Liver (tissue), 9 donors: ENCODE data around the gene TSKU. TPM values are rescaled to one million over a fixed set of nuclear protein-coding genes. Genes with fewer than 3 reads are reported as not detected.

ENCODE experiments used
- DNase-seq: peaks from one replicate; pipeline ENCODE4 v3.0.0-alpha.2; 2017; ENCODE audit warnings: low spot score
- H3K27ac ChIP-seq, 2 donors: one replicate each; pipeline ENCODE4 v1.7.0; 2013; ENCODE audit warnings: inconsistent platforms in 2 of 2, low read length in 2 of 2, control low read depth in 1 of 2, low read depth in 1 of 2, mild to moderate bottlenecking in 1 of 2
- H3K27me3 ChIP-seq, 4 donors: one replicate each; pipeline versions ENCODE4 v1.6.1 to v1.7.0; 2013; ENCODE audit warnings: low read length in 3 of 4, inconsistent platforms in 1 of 4, mild to moderate bottlenecking in 1 of 4, moderate library complexity in 1 of 4; ENCODE audit not compliant: control insufficient read depth in 4 of 4, insufficient read depth in 4 of 4
- H3K36me3 ChIP-seq, 4 donors: one replicate each; pipeline versions ENCODE4 v1.6.1 to v1.7.0; 2013; ENCODE audit warnings: low read length in 3 of 4, mild to moderate bottlenecking in 3 of 4, low read depth in 1 of 4, moderate library complexity in 1 of 4; ENCODE audit not compliant: control insufficient read depth in 4 of 4, insufficient read depth in 3 of 4
- H3K4me1 ChIP-seq, 4 donors: one replicate each; pipeline versions ENCODE4 v1.6.1 to v1.7.0; 2013; ENCODE audit warnings: low read length in 3 of 4, mild to moderate bottlenecking in 3 of 4, moderate library complexity in 1 of 4; ENCODE audit not compliant: control insufficient read depth in 4 of 4, insufficient read depth in 4 of 4
- H3K4me3 ChIP-seq, 3 donors: one replicate each; pipeline versions ENCODE4 v1.6.1 to v1.7.0; 2013; ENCODE audit warnings: low read length in 3 of 3, control low read depth in 1 of 3, low read depth in 1 of 3, mild to moderate bottlenecking in 1 of 3
- H3K9ac ChIP-seq, 2 donors: one replicate each; pipeline ENCODE4 v1.7.0; 2013; ENCODE audit warnings: low read length in 2 of 2, mild to moderate bottlenecking in 2 of 2, moderate library complexity in 2 of 2, control low read depth in 1 of 2, low read depth in 1 of 2
- H3K9me3 ChIP-seq, 4 donors: one replicate each; pipeline versions ENCODE4 v1.6.1 to v1.7.0; 2013; ENCODE audit warnings: low read length in 3 of 4; ENCODE audit not compliant: control insufficient read depth in 4 of 4
- ATF3 ChIP-seq: IDR thresholded peaks from 2 replicates; pipeline ENCODE4 v1.6.1; 2016; ENCODE audit warnings: antibody characterized with exemption
- CTCF ChIP-seq: fragments of 150-350 bp; IDR thresholded peaks from 2 replicates; pipeline ENCODE4 v1.5.1; 2017; ENCODE audit warnings: improper control_type of control experiment, low read depth, low read length; ENCODE audit not compliant: missing input control
- EGR1 ChIP-seq, 2 donors: IDR thresholded peaks; 2 replicates each; pipeline ENCODE4 v1.6.1; 2016 to 2018; ENCODE audit warnings: antibody characterized with exemption in 2 of 2, low read depth in 2 of 2
- FOXA1 ChIP-seq: IDR thresholded peaks from 2 replicates; pipeline ENCODE4 v1.6.1; 2016; ENCODE audit warnings: antibody characterized with exemption
- FOXA2 ChIP-seq: IDR thresholded peaks from 2 replicates; pipeline ENCODE4 v1.6.1; 2016; ENCODE audit warnings: antibody characterized with exemption
- GABPA ChIP-seq, 2 donors: IDR thresholded peaks in 1 of 2; conservative IDR thresholded peaks in 1 of 2; 2 replicates each; pipeline ENCODE4 v1.6.1; 2016; ENCODE audit warnings: antibody characterized with exemption in 2 of 2, mild to moderate bottlenecking in 1 of 2, moderate library complexity in 1 of 2
- HNF4A ChIP-seq, 2 donors: conservative IDR thresholded peaks; 2 replicates each; pipeline ENCODE4 v1.6.1; 2016; ENCODE audit warnings: antibody characterized with exemption in 2 of 2, mild to moderate bottlenecking in 2 of 2
- HNF4G ChIP-seq: IDR thresholded peaks from 2 replicates; pipeline ENCODE4 v1.6.1; 2016; ENCODE audit warnings: antibody characterized with exemption
- JUND ChIP-seq, 2 donors: IDR thresholded peaks; 2 replicates each; pipeline ENCODE4 v1.6.1; 2016; ENCODE audit warnings: antibody characterized with exemption in 2 of 2
- NR2F2 ChIP-seq: IDR thresholded peaks from 2 replicates; pipeline ENCODE4 v1.6.1; 2016; ENCODE audit warnings: antibody characterized with exemption
- RAD21 ChIP-seq, 2 donors: IDR thresholded peaks; 2 replicates each; pipeline ENCODE4 v1.6.1; 2016; ENCODE audit warnings: antibody characterized with exemption in 2 of 2, mild to moderate bottlenecking in 2 of 2
- RXRA ChIP-seq, 2 donors: IDR thresholded peaks; 2 replicates each; pipeline ENCODE4 v1.6.1; 2017 to 2018; ENCODE audit warnings: antibody characterized with exemption in 2 of 2, mild to moderate bottlenecking in 1 of 2
- SP1 ChIP-seq: IDR thresholded peaks from 2 replicates; pipeline ENCODE4 v1.6.1; 2018; ENCODE audit warnings: antibody characterized with exemption, mild to moderate bottlenecking
- TAF1 ChIP-seq: conservative IDR thresholded peaks from 2 replicates; pipeline ENCODE4 v1.6.1; 2016; ENCODE audit warnings: antibody characterized with exemption, mild to moderate bottlenecking
- YY1 ChIP-seq: IDR thresholded peaks from 2 replicates; pipeline ENCODE4 v1.6.1; 2016; ENCODE audit warnings: antibody characterized with exemption, mild to moderate bottlenecking
- ZBTB33 ChIP-seq: IDR thresholded peaks from 2 replicates; pipeline ENCODE4 v1.6.1; 2016; ENCODE audit warnings: antibody characterized with exemption
- WGBS: extraction: QIAGEN DNeasy Blood & Tissue Kit; methylation state at CpG from one replicate; pipeline ENCODE4 v1.1.7; 2013; 5-methylcytosine and 5-hydroxymethylcytosine counted together
- polyA plus RNA-seq, 2 donors: library from polyadenylated mRNA; stranded (reverse) in 1 of 2; unstranded in 1 of 2; fragments of 200-250 nt in 1 of 2; fragments of >200 nt in 1 of 2; fragmentation: Nextera tagmentation in 1 of 2; extraction: Ambion mirVana in 1 of 2; gene quantifications; one replicate each; pipeline versions ENCODE4 v1.2.1 to v1.2.3, GENCODE V29; 2013 to 2015
- total RNA-seq, 2 donors: library from RNA; depleted of rRNA; stranded (reverse); fragments of >200 nt; gene quantifications; one replicate each; pipeline ENCODE4 v1.2.3, GENCODE V29; 2014
- TF ChIP-seq, protein P1 (sequence below): IDR thresholded peaks from 2 replicates; pipeline ENCODE4 v1.6.1; 2016; ENCODE audit warnings: antibody characterized with exemption
- TF ChIP-seq, protein P2 (sequence below): IDR thresholded peaks from 2 replicates; pipeline ENCODE4 v1.6.1; 2016; ENCODE audit warnings: antibody characterized with exemption, mild to moderate bottlenecking
- donor health status: healthy.
- donor health status: healthy.
- donor health status: healthy.
- donor health status: healthy.
- donor health status: healthy.

Gene TSKU
- total and polyA plus RNA-seq, 4 donors = 3.3 to 492 (median 46.0) TPM

DNA sequence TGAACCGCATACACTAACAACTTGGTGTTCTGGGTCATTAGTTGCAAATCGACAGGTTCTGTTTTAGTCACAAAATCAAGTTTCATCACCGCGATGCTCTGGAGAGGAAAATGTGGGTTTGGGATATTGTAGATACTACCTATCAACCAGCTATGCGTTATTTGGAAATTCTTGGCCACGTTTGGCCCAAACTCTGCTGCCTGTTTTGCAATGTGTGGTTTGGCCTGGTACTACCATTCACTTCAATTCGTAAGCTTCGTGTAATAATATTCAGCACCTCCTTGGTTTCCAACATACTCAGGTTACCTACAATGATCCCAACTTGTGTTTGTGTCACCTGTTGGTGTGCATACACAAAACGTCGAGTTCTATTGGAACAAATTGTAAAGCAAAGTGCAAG lies 61.4 kb downstream of the TSKU start:
- WGBS = 44% methylated on average over 10 of the region's 10 CpGs
- no peak for DNase-seq

DNA sequence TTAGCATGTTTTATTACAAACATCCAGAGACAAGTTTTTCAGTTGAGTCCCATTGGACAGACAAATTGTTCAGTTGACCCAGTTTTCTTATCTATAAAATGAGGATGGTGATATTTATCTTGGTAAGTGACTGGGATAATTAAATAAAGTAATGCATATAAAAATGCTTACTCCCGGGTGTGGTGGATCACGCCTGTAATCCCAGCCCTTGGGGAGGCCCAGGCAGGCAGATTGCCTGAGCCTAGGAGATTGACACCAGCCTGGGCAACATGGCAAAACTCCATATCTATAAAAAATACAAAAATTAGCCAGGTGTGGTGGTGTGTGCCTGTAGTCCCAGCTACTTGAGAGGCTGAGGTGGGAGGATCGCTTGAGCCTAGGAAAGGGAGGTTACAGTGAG lies 61.9 kb downstream of the TSKU start:
- Histone ChIP-seq H3K27me3 (no peaks in the 10 kb centered on the region), H3K36me3 (no peaks in the 10 kb centered on the region), H3K4me1 (peaks cover 0 to 30% (median 13%) of the 10 kb centered on the region in 4 donors), H3K9me3 (no peaks in the 10 kb centered on the region), H3K9ac (no peak overlapping the region), H3K27ac (no peak overlapping the region), H3K4me3 (no peak overlapping the region)
- 81% methylated on average over 3 of the region's 3 CpGs for WGBS
- TF ChIP-seq HNF4A (conservative IDR thresholded peaks at IDR 0.05) = no peak
- TF ChIP-seq GABPA (IDR thresholded peaks at IDR 0.05 in 1 of 2, conservative IDR thresholded peaks at IDR 0.05 in 1 of 2) = no peak
- no peak for TF ChIP-seq FOXA2
- TF ChIP-seq EGR1 (IDR thresholded peaks at IDR 0.05; ENCODE audit: low read depth in 2 of 2) = no peak
- no peak for TF ChIP-seq CTCF
- TF ChIP-seq, protein P1, sequence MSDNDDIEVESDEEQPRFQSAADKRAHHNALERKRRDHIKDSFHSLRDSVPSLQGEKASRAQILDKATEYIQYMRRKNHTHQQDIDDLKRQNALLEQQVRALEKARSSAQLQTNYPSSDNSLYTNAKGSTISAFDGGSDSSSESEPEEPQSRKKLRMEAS = no peak
- TF ChIP-seq YY1 = no peak
- TF ChIP-seq JUND (IDR thresholded peaks at IDR 0.05) = no peak
- TF ChIP-seq ZBTB33 = no peak
- TF ChIP-seq HNF4G = no peak
- no peak for TF ChIP-seq RAD21 (IDR thresholded peaks at IDR 0.05)
- no peak for TF ChIP-seq RXRA (IDR thresholded peaks at IDR 0.05)
- no peak for TF ChIP-seq SP1
- no peak for TF ChIP-seq TAF1
- no peak for TF ChIP-seq ATF3
- TF ChIP-seq, protein P2, sequence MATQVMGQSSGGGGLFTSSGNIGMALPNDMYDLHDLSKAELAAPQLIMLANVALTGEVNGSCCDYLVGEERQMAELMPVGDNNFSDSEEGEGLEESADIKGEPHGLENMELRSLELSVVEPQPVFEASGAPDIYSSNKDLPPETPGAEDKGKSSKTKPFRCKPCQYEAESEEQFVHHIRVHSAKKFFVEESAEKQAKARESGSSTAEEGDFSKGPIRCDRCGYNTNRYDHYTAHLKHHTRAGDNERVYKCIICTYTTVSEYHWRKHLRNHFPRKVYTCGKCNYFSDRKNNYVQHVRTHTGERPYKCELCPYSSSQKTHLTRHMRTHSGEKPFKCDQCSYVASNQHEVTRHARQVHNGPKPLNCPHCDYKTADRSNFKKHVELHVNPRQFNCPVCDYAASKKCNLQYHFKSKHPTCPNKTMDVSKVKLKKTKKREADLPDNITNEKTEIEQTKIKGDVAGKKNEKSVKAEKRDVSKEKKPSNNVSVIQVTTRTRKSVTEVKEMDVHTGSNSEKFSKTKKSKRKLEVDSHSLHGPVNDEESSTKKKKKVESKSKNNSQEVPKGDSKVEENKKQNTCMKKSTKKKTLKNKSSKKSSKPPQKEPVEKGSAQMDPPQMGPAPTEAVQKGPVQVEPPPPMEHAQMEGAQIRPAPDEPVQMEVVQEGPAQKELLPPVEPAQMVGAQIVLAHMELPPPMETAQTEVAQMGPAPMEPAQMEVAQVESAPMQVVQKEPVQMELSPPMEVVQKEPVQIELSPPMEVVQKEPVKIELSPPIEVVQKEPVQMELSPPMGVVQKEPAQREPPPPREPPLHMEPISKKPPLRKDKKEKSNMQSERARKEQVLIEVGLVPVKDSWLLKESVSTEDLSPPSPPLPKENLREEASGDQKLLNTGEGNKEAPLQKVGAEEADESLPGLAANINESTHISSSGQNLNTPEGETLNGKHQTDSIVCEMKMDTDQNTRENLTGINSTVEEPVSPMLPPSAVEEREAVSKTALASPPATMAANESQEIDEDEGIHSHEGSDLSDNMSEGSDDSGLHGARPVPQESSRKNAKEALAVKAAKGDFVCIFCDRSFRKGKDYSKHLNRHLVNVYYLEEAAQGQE = no peak
- no peak for TF ChIP-seq FOXA1
- TF ChIP-seq NR2F2 = no peak
- DNase-seq = no peak

More for the DNA sequence above, 61.4 kb downstream of the TSKU start:
- H3K9ac ChIP-seq = no peak overlapping the region
- no peaks in the 10 kb centered on the region for H3K27me3 ChIP-seq
- TF ChIP-seq CTCF (peak; percentile 17), GABPA (IDR thresholded peaks at IDR 0.05 in 1 of 2, conservative IDR thresholded peaks at IDR 0.05 in 1 of 2) (no peak), RAD21 (IDR thresholded peaks at IDR 0.05) (peak in 1 of 2 donors; percentile 18), ATF3 (no peak), RXRA (IDR thresholded peaks at IDR 0.05) (peak in 1 of 2 donors; percentile 19), FOXA2 (no peak), HNF4A (conservative IDR thresholded peaks at IDR 0.05) (peak in 1 of 2 donors; percentile 9)
- H3K4me3 ChIP-seq = no peak overlapping the region
- no peaks in the 10 kb centered on the region for H3K36me3 ChIP-seq
- H3K4me1 ChIP-seq = peaks cover 0 to 30% (median 13%) of the 10 kb centered on the region in 4 donors
- H3K27ac ChIP-seq = no peak overlapping the region
- H3K9me3 ChIP-seq = no peaks in the 10 kb centered on the region
